Hematopoietic multipotent progenitor cell treated with erythropoietin and hydrocortisone succinate and interleukin-3 and kit ligand, for 4 days (in vitro differentiated cells): Measurements from ENCODE around the gene DUSP6.
"Not testable (repeated sequence)": the region's sequence is repeated elsewhere in the genome, so short reads cannot be mapped to it uniquely, and the experiment has no call there.

Source experiments
- DNase-seq: peaks from one replicate; pipeline ENCODE4 v3.0.0-alpha.2; 2015

The DUSP6 gene

DNA sequence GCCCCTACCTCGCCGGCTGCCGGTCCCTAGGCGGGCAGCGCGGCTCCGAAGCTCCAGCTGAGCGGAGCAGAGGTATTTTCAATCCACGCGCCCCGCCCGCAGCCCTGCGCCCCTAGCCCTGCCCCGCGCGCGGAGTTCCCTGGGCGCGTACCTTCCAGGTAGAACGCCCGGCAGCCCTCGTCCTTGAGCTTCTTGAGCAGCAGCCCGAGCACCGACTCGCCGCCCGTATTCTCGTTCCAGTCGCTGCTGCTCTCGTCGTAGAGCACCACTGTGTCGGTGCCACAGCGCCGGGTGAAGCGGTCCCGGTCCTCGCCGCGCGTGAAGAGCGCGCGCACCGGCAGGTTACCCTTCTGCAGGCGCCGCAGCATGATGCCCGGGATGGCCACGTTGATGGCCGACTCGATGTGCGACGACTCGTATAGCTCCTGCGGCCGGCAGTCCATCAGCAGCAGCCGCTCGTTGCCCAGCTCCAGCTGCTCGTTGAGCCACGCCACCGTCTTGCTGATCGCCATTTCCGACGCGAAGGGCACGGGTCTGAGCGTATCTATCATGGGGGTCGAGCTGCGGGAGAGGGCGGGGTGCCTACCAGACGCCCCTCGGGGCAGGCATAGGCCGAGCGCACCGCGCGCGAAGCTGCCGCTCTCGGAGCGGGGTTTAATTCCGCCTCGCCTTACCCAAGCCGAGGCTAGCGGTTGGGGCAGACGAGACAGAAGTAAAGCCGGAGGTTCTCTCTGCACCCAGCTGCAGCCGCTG lies 636 bp downstream of the DUSP6 start:
- peak; percentile 54 for DNase-seq

DNA sequence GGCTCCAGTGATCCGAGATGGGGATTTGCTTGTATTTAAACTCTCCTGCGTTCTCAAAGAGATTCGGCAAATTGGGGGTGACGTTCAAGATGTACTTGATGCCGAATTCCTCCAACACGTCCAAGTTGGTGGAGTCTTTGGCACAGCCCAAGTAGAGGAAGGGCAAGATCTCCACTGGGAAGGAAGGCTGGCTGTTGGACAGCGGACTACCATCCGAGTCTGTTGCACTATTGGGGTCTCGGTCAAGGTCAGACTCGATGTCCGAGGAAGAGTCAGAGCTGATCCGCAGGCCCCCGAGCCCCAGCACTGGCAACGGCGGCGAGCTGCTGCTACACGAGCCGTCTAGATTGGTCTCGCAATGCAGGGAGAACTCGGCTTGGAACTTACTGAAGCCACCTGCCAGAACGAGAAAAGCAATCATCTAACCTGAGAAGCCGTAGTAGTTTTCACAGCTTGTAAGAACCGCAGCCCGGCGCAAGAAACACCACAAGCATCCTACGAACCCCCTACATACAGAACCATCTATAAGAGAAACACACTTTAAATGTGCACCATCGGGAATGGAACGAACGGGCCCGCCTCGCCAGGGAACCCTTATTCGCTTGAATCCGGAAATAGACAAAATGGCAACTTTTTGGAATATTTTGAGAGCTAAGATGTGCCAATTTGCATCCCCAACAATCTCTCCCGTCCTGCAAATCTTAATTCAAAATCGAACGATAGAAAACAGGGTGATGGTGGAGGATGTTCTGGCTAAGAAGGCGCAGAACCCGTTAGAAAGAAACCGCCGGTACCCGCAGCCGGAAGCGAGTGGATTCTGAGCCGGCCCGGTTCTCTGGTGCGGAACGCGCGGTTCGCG lies 1.4 kb downstream of the DUSP6 start:
- peak; percentile 43 for DNase-seq

DNA sequence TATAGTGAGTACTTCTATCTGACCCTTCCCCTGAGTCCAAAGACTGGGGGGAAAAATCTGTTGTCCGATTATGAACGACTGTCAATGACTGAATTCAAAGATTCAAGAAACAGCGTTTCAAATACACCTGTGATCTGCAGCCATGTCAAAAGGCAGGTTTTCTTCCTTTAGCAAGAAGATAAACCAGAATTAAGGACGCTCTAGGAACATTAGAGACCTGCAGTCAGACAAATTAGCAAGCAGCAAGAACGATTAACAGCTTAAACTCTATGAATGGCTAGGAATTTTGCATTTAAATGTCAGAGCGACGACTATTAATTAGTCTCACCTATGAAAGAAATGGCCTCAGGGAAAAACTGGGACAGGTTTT lies 2.1 kb downstream of the DUSP6 start:
- DNase-seq, result no peak

GRCh38 chr12:89349814-89350213 lies 2.5 kb downstream of the DUSP6 start:
- peak; percentile 54 for DNase-seq

- DNase-seq, result no peak
These were observed 3.2 kb downstream of the DUSP6 start for GRCh38 chr12:89348894-89349699.

DNA sequence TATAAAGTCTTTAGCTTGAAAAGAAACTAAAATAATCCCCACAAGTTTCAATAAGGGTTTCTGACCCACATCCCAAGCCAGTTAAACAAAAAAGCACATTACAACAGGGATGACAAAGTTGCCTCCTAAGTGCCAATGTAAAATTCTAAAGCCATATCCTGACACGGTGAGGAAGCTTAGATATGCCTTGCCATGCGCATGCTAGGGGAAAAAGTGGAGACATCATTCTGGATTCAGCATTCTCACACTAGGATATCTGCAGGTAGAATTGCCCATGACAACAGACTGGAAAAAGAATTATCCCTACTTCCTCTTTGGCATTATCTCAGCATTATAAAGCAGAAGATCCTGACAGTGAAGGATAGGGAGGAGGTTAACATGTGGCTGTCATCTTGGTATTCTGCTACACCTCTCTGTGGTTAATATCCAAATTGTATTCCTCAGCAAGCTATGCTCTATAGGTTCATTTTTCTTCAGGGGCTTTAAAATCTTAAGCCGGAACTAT lies 4.9 kb downstream of the DUSP6 start:
- DNase-seq, result no peak

- peak; percentile 67 for DNase-seq
These were observed 5.5 kb downstream of the DUSP6 start for GRCh38 chr12:89346741-89347324.

DNA sequence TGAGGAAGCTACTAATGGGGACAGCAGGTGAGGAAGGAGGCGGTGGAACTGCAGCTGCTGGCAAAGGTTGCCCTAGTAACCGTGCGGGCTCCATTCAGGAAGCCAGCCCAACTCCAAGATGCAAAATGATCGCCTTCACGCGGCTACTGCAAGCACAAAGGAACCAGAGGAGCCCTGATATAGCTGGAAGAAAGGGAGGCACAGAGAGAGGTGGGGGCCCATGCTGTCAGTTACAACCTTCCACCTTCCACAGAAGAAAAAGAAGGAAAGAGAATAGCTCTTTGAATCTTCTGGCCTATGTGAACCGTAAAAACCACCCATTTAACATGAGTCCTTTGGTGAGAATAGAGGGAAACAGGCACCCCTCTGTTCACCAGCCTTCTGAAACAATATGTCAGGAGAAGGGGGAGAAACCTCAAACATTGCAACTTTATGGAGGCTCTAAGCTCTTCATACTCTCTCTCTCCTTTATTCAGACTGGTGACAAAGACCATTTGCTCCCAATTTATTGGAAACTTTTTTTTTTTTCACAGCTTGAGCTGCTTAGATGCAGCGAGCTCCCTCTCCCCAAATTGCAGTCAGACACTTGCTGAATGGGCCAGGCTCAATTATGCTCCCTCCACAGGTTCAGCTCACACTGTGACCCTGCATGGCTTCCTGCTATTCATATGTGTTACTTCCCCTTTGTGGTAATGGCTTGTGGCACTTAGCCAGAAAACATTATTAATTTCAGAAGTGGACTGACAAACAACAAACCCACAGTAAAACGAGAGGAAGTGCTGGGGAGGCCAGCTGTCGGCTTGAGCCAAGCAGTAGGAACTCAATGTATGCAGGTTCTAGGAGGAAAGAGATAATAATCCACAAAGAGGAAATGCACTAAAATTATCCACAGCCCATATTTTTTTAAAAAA lies 6.2 kb downstream of the DUSP6 start:
- DNase-seq, result peak; percentile 98

- DNase-seq, result no peak
These were observed 6.9 kb downstream of the DUSP6 start for GRCh38 chr12:89345376-89345775.

- no peak for DNase-seq
These were observed 7.5 kb downstream of the DUSP6 start for GRCh38 chr12:89344862-89345202.

DNA sequence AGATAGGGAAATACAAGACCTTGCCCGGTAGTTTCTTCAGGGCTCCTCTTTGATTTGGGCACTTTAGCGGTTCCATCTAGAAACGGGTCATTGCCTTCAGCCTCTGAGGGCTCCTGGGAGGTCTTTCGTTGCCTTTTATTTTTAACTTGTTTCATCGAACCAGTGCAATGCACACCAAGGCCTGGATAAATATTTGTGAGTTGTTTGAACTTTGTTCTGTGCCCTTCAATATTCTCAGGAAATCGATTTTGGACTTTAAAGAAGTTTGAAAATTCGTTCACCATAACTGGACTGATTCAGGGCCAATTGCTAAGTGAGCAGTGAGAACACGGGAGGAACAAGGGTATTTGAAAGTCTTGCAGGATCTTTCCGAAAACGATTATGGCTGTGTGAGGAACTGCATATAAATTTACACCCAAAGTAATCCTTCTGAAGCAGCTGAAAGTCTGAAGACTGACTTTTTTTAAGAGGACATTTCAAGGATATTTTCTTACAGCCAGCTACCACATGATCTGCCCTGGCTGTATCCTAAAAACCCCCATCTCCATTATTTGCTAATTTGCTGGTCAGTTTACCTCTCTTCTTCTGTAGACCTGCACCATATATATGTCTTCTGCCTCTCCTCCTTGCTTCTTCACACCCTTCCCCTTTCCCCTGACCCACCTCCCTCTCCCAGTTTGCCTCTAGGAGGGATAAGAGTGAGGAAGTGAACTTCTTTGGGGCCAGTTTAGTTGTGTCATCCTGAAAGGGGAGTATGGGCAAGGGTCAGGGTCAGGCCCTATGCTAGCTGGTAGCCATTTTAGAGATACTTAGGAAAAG lies 8.0 kb downstream of the DUSP6 start:
- DNase-seq, result no peak

- no peak for DNase-seq
These were observed 9.2 kb downstream of the DUSP6 start for GRCh38 chr12:89343127-89343526.

- no peak for DNase-seq
These were observed 11.4 kb downstream of the DUSP6 start for GRCh38 chr12:89340861-89341260.

- DNase-seq, result no peak
These were observed 12.8 kb downstream of the DUSP6 start for GRCh38 chr12:89339526-89339925.

- DNase-seq, result not testable (repeated sequence)
These were observed 15.2 kb downstream of the DUSP6 start for GRCh38 chr12:89337136-89337535.

DNA sequence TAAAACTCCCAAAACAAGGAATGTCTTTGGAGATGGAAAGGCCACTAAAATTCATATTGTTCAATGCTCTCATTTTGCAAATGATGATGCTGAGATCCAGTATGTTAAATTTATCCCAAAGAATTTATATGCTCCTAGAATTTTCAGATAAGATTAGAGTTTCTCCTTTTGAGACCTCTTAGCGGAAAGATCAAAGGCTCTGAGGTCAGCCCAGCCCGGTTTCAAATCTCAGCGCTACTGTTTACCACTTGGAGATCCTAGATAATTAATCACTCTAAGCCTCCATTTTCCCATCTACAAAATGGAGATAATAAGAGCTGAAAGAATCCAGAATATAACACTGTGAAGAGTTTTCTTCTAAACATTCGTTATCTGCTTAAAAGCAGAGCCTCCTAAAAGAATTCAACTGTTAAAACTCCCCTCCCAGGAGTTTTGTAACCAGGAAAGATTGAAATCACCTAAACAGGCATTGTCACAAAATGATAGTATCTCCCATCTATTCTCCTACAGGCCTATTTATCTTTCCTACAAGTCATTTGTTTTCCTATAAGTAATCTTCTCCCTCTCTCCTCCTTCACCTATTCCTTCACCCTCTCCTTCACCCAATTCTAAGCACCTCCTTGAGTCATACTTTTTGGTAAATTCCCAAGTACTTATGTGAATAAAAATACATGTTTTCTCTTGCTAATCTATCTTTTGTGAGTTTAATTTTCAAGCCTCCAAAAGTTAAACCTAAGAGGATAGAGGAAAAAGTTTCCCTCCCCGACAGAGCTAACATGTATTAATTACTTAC lies 16.7 kb downstream of the DUSP6 start:
- no peak for DNase-seq

DNA sequence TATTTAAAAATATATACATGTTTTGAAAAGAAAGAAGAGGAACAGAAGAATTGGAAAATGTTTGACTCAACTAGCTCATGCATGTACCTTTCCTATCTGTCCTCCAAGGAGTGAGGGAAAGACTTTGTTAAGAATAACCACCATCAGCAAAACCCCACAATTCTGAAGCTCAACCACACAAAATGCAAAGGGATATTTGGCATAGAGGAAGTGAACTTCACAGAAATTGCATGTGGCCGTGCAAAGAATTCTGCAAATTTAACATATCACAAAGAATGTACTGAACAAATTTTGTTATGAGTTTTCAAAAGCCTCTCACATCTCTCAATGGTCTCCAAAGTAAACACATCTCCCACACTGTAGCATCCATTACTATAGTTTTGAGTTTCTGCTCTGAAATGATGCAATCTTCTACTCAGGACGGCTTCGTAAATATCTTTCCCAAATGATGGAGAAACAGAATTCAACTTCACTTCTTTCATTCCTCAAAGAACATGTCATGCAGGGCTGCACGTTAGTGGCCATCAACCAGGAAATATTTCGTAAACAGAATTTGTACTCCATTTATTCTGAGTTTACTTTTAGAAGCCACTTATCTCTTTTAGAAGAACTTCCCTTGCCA lies 17.6 kb downstream of the DUSP6 start:
- no peak for DNase-seq

GRCh38 chr12:89333564-89334252 lies 18.6 kb downstream of the DUSP6 start:
- DNase-seq, result peak; percentile 62
